RPMI7951 (cell line): ENCODE measurements around the gene CDH15. TPM values are rescaled to one million over a fixed set of nuclear protein-coding genes. Genes with fewer than 3 reads are reported as not detected.

Experiments
- DNase-seq: peaks from one replicate; pipeline ENCODE4 v3.0.0-alpha.2; 2012; ENCODE audit warnings: low read depth
- total RNA-seq: library from RNA; depleted of rRNA; stranded (reverse); fragments of >200 nt; shearing (Covaris generic); gene quantifications from 2 replicates; pipeline ENCODE4 v1.2.3, GENCODE V29; 2014

The CDH15 gene
- total RNA-seq, 1 experiment from 2014 or later: 0.36 TPM

DNA sequence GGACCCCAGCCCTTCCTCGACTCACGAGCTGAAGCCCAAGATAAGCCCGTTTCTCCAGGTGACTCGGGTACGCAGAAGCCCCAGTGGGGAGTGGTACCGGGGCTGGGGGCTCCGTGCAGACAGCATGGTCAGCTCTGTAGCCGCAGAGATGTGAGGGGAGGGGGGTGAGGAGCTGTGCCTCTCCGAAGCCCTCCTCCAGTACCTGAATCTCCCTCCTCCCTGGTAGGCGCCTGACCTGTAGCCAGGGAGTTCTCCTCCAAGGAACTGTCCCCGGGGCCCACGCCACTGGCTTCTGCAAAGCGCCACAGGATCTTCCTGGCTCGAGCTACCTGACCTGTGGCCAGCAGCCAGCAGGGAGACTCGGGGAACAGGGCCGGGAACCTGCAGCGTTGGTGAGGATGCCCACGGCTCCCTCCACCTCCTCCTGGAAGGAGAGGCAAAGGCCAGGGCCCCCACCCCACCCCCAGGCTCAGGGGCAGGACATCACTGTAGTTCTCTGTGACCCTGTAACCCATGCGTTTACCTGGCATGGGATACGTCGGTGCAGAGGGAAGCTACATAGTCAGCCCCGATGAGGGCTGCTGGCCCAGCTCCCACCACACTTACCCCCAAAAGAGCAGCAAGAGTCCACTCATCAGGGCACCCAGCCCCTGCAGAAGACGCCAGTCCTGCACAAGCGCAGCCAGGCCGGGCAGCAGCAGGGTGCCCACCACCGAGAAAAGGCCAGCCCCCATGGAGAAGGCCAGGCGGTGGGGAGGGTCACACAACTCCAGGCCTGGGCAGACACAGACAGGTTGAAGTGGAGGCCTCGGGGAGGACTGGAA, 27.1 kb downstream of the CDH15 start:
- DNase-seq: no peak

DNA sequence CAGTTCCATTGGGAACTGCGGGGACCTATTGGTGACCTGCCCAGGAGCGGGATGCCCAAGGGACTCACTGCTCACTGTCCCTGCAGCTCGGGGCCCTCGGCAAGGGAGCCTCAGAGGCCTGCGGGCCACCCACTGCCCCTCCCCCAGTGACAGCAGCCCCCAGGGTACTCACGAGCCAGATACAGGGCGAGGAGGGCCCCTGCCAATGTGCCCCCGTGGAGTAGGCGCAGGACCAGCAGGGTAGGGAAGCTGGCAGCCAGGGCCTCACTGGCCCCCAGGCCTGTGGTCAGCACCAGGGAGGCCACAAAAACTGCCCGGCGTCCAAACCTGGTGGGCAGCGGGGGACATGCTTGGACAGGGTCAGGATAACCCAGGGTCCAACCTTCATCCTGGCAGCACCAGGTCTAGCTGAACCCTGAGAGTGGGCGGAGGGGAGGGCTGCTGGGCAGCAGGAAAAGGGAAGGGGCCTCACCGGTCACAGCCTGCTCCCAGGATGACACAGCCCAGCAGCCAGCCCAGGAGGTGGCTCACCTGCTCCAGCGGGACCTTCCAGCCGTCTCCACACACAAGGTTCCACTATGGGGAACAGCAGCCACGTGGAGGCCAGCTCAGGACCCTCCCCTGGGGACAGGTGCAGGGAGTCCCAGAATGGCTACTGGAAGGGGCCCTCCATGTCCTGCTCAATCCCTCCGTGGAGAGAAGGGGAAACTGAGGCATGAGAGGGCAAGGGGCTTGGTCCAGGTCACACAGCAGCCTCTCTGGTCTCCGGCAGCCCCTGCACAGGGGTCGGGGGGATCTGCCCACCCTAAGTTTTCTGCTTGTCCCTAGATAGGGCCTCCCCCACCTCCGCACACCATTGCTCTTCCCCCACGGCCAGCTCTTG, 27.9 kb downstream of the CDH15 start:
- DNase-seq: no peak

DNA sequence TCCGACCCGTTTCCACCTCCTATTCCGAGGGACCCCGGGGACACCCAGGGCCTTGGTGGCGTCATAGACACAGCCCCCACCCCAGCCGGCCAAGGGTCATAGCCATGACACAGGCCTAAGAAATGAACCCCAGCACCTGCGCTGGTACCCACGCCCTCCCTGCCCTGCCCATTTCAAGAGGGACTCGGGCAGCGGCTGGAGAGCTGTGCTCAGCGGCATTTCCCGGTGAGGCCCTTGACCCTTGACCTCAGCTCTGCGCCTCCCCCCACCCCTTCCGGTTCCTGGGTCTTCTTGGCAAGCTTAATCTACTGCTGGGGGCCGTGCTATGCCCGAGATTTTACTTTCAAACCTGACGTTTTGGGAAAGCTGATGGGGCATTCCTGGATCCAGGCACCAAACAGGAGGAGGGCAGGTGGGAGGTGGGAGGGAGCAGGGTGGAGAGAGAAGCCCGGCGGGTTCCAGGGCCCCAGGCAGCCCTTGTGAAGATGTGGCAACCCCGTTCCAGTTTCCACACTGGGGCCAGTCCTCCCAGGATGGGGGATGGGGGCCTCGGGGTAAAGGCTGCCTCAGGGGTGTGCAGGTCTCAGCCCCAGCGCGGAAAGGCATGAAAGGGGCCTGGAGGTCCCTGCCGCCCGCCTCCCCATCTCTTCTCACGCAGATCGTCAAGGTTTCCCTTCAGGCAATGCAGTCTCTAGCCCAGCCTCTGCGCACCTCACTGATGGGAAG, 28.7 kb downstream of the CDH15 start, which contains the start of gene SLC22A31:
Gene SLC22A31, minus strand, starts transcription at position 414 of the 726 bp plus-strand sequence. Its CDS starts 36 bp downstream, at position 378.
- DNase-seq: no peak

DNA sequence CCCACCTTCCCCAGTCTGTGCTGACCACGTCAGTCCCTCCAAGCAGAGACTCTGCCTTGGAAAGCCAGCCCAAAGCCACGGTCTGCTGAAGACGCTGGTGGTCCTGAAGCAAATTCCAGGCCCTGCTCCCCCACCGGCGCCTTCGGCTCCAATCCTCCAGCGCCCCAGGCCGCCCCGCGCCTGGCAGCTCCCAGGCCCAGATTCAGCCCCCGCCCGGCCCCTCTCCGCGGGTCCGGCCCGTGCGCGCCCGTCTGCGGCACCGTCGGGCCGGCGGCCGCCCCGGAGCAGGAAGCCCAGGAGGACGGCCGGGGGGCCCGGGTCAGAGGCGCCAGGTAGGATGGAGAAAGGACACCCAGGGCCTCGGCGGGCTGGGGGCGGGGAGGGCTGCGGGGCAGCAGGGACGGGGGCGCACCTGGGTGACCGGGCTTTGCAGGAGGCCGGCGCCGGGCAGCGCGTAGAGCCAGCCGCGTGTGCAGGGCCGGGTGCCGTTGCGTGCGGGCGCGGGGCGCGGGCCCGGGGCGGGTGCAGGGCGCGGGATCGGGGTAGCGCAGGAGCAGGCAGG, 29.4 kb downstream of the CDH15 start:
- no peak for DNase-seq

DNA sequence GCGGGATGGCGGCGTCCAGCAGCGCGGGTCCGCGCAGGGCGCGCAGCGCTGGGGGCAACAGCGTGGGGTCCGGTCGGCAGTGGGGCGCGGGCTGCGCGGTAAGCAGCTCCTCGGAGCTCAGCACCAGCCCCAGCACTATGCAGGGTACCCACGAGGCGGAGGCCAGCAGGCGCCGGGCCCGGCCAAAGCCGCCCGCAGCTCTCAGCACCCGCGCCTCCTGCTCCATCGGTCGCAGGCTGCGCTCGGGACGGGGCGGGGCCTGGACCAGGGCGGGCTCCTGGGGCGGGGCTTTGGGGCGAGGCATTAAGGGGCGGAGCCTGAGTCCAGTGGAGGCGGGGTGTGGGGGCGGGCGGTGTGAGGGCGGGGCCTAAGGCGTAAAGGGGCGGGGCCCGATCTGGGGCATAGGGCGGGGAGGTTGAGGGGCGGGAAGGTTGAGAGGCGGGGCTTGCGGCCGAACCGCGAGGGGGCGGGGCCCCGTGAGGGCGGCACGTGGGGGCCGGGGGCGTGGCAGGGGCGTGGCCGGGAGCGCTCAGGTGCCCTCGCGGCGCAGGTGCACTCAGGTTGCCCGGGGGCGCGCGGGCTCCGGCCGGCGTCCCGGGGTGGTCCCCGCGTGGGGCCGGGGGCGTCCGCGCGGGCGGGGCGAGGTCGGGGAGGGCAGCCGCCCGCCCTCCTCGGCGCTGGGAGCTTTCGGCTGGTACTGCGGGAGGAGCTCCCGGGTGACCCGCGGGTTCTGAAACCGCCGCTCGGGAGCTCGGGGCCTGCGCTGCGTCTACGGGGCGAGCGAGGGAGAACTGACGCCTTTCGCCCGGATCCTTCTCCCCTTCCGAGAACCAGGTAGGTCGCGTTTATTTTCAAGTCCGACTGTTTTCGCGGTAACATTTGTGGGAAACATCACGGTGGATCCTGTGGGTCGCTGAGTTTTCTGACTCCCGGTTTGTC, 30.2 kb downstream of the CDH15 start:
- DNase-seq: peak; percentile 44

DNA sequence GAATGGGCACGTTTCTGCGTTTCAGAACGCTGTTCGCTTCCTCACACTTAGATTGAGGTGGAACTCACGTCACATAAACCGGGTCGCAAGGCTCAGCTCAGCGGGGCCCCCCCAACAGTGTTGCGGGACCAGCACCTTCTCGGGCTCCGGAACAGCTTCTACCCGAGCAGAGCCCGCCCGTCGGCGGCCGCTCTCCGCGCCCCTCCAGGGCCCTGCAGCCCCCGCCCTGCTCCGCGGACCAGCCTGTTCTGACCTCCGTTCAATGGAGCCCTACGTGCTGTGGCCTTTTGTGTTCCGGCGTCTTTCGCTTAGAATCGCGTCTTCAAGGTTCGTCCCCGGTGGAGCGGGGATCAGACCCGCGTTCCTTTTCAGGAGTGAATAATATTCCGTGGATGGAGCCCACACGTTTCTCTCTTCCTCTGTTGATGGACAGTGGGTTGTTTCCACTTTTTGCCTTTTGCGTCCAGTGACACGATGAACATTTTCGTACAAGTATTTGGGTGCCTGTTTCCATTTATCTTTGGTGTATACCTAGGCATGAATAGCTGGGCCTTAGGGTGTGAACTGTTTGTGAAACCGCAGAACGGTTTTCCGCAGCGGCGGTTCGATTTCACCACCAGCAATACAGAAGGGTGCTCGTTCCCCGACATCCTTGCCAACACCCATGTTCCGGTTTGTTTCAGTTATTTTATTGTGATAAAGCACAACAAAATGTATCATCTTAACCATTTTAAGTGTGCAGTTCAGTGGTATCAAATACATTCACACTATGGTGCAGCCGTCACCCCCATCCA, 31.1 kb downstream of the CDH15 start:
- DNase-seq: no peak

DNA sequence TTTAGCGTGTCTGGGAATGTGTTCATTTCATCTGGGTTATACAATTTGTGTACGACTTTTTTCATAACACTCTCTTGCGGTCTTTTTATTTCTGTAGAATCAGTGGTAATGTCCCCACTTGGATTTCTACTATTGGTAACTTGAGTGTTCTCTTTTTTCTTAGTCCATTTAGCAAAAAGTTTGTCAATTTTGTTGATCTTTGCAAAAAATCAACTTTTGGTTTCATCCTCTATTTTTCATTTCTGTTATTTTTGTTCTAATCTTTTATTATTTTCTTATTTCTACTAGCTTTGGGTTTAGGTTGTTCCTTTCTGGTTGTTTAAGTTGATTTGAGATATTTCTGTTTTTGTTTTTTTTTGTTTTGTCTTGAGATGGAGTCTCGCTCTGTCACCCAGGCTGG, 36.4 kb downstream of the CDH15 start:
- DNase-seq: no peak

DNA sequence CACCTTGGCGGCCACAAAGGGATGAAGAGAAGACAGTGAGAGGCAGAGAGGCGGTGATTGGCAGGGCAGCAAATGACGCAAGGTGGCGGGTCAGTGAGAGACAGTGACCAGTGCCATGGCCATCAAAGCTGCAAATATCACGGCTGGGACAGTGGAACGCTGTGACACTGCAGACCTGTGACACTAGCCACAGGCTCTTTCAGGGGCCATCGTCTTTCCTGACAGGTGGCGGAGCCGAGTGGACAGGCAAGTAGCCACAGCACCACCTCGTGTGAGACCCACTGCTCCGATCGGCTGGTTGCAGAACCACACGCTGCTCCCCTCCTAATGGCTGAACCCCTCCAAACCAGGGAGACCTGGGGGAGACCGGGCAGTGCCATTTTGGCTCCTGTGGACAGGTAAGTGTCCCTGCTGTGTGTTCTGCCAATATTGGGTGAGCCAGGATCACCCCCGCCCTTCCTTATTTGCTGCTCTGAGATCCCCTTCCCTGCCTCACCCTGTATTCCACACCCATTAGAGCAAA, 38.0 kb downstream of the CDH15 start:
- DNase-seq: no peak

DNA sequence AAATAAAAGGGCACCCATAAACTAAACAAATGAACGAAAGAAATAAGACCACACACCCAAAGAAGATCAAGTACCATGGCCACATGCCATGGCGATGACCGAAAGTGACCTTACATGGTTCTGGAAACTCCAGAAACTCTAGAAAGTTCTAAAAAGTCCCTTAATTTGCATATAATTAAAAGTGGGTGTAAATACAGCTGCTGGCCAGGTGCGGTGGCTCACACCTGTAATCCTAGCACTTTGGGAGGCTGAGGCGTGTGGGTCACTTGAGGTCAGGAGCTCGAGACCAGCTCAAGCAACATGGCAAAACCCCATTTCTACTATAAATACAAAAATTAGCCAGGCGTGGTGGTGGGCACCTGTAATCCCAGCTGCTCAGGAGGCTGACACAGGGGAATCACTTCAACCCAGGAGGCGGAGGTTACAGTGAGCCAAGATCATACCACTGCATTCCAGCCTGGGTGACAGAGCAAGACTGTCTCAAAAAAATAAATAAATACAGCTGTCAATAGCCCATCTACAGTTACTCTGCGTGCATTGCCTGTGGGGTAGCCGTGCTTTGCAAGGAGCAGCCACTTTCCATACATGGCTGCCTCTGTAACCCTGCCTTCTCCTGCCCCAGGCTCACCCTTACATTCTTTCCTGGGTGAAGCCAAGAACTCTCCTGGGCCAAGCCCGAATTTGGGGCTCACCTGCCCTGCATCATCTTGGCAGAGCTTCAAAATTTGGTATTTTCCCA, 38.8 kb downstream of the CDH15 start:
- DNase-seq: peak; percentile 51

DNA sequence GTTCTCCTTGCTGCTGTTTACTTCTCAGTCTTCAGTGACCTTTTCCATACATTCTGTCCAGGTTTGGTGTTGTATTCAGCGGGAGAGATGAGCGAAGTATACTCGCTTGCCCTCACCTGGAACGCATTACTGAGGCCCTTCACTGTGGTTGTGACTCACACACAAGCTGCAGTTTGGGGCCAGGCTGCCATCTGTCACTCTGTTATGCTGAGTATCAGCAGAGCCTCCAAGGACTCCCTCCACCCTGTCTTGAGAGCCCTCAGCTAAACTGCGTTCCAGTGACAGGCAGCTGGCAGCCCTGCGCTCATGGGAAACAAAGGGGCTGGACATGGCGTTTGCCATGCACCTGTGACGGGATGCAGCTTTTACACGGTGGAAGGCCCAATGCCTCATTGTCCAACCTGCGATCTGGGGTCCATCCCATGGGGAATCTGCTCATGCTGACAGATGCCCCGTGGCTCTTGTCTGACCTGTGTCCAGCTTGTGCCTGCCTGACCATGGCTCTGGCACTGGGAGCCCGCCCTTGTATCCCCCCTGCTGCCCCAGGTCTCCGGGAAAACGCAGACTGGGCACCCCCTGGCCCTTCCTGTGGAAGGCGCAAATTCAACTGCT, 39.5 kb downstream of the CDH15 start:
- DNase-seq: peak; percentile 86

DNA sequence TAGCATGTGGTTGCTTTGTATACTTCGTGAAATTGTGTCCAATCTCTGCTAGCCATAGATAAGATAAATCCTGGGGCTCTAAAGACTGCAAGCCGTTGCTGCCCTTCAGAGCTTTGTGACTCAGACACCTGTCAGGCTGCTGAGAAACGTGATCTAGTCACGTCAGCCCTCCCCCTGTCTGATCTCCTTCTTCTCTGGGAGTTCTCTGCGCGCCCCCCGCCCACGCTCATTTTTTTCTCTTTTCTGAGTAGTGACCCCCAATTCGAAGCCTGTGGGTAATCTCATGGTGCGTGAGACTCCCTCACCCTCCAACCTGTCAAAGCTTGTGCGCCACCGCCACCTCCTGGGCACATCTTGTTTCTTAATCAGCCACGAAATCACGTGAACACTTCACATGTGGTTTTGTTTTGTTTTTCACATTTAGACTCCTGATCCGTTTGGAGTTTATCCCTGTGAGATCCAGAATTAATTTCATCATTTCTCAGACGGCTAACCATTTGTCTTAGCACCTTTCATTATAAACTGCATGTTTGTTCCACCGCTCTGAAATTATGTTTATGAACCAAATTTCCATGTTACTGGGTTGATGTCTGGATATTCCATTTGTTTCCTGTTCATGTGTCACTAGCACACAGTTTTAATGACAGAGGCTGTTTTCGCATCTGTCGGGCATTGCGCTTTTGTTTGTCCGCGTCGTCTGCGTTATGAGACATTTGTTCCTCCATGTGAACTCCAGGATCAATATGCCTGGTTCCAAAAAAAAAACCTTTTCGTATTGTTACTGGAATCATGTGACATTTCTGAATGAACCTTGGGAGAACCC, 45.0 kb downstream of the CDH15 start:
- DNase-seq: peak; percentile 74

DNA sequence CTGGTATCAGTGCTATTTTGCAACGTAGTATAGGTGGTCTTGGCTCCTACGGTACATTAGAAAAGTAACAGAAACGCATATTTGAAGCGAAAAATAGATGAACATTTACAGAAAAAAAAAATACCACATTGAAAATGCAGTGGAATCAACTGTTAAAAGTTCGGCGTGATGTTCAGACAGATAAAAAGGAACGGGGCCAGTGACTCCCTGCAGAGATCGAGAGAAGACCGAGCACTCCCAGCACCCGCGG, 45.5 kb downstream of the CDH15 start:
- no peak for DNase-seq

DNA sequence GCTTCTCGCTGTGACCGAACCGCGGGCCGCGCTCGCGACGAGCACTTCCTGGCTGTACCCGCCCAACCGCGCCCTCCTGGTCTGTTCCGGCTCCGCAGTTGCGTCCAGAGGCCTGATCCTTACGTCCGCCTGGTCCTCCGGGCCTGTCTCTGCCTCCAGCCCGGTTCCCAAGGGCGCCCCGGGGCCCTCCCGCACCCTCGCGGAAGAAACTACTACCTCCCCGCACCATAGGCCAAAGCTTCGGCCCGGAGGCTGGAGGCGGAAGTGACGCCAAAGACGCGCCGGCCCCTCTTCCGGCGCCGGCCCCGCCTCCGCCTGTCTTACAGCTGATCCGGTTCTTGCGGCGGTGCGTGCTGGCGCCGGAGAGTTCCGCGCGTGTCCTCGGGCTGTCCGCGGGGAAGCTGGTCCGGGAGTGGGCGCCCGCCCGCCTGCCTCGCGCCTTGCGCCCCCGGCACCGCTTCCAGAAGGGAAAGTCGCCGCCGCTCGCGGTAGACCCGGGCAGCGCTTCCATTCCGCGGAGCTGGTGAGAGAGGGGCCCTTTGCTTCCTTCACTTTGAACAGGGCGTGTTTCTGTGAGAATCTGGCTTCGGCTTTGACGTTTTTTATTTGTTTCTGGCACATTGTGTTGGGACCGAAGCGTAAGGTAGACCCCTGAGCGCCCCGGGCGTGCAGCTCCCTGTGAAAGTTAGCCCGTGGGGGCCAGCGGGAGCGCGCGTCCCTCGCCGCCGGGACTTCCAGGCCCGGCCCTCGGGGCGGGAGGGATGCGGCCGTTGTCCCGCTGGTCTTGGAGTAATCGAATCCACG, 46.0 kb downstream of the CDH15 start, which contains the start of gene ZNF778:
Gene ZNF778, plus strand, starts transcription at position 316 of the 804 bp plus-strand sequence. CDS start 3,425 bp downstream, outside the sequence.
- peak; percentile 83 for DNase-seq

DNA sequence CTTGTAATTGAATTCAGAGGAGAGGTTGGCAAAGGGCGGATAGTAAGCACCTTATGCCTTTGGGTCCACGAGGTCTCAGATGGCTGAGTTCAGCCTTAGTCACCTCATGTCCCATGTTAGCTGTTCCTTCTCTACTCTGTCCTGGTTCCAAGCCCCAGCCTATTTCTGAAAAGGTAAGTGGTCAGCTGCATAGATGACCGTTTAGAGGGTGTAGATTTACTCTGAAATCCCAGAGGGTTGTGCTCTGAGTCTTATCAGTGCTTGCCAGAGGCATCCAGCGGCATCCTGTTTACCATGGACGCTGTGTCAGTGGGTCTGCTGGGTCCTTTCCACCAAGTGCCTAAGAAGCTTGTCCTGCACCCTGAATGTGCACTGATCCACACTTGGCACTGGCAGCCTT, 47.8 kb downstream of the CDH15 start:
- no peak for DNase-seq

DNA sequence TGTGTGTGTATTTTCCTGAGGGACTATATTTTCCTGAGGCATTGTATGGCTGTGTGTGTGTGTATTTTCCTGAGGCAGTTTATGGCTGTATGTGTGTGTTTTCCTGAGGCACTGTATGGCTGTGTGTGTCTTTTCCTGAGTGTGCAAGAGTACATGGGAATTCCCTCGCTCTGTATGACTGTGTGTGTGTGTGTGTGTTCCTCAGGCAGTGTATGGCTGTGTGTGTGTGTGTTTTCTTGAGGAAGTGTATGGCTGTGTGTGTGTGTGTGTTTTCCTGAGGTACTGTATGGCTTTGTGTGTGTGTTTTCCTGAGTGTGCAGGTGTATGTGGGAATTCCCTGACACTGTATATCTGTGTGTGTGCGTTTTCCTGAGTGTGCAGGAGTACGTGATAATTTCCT, 50.1 kb downstream of the CDH15 start:
- no peak for DNase-seq

DNA sequence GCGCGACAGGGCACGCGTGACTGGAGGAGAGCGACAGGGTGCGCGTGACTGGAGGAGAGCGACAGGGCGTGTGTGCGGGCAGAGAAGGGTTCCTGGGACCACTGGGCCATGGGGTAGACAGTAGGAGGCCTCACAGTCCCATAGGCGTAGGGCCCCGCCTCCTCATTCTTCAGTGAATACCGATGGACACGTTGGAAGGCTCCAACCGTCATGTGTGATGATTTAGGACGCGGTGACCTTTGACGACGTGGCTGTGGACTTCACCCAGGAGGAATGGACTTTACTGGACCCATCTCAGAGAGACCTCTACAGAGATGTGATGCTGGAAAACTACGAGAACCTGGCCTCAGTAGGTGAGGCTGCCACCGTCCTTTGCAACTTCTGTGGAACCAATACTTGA, 51.4 kb downstream of the CDH15 start:
- DNase-seq: no peak

DNA sequence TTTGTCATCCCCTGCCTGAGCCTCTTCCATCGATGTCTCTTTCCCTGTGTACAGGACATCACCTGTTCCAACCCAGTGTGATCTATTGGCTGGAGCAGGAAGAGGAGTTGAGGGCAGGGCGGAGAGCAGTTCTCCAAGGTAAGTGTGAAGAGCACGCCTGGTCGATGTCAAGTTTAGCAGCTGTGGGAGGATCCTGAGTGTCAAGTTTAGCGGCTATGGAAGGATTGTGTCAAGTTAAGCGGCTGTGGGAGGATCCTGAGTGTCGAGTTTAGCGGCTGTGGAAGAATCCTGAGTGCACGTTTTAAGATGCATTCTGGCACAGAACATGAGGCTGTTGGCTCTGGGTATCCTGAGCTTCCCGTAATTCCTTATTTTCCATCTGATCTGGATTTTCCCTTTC, 53.1 kb downstream of the CDH15 start:
- DNase-seq: no peak
